HepG2 (cell line): ENCODE data around the gene HPCAL1. TPM values are rescaled to one million over a fixed set of nuclear protein-coding genes. Genes with fewer than 3 reads are reported as not detected.

Source experiments
- EP300 ChIP-seq, 3 experiments: sonication (generic) in 1 of 3; formaldehyde crosslinking in 1 of 3; IDR thresholded peaks; 2 replicates each; pipeline versions ENCODE4 v1.5.1 to v1.6.1; 2011 to 2020; ENCODE audit warnings: low read depth in 2 of 3, low read length in 2 of 3, borderline replicate concordance in 1 of 3, improper control_type of control experiment in 1 of 3, mild to moderate bottlenecking in 1 of 3, missing genetic modification reagents in 1 of 3, moderate library complexity in 1 of 3
- FLYWCH1 ChIP-seq: sonication (generic); formaldehyde crosslinking; IDR thresholded peaks from 2 replicates; pipeline ENCODE4 v1.8.1; 2023; ENCODE audit warnings: mild to moderate bottlenecking, missing genetic modification reagents
- HOXA9 ChIP-seq: sonication (generic); formaldehyde crosslinking; IDR thresholded peaks from 2 replicates; pipeline ENCODE4 v1.8.1; 2022; ENCODE audit warnings: missing genetic modification reagents, mild to moderate bottlenecking, moderate library complexity, borderline replicate concordance
- MED13 ChIP-seq: sonication (generic); formaldehyde crosslinking; IDR thresholded peaks from 2 replicates; pipeline ENCODE4 v1.5.0; 2020; ENCODE audit warnings: missing genetic modification reagents
- MXD3 ChIP-seq: IDR thresholded peaks from 2 replicates; pipeline ENCODE4 v1.6.1; 2016; ENCODE audit warnings: mild to moderate bottlenecking, missing biosample characterization, missing genetic modification reagents
- NR2F2 ChIP-seq: IDR thresholded peaks from 2 replicates; pipeline ENCODE4 v1.6.1; 2012; ENCODE audit warnings: low read depth, inconsistent platforms, borderline replicate concordance
- PAWR ChIP-seq: sonication (generic); formaldehyde crosslinking; IDR thresholded peaks from 2 replicates; pipeline ENCODE4 v1.4.0; 2020; ENCODE audit warnings: missing genetic modification reagents, mild to moderate bottlenecking, borderline replicate concordance
- POLR2G ChIP-seq: fragments of 200-400 bp; formaldehyde crosslinking; IDR thresholded peaks from 2 replicates; pipeline ENCODE4 v1.6.1; 2018; ENCODE audit warnings: mild to moderate bottlenecking, low read depth, low read length, moderate library complexity
- RFX5 ChIP-seq: IDR thresholded peaks from 2 replicates; pipeline ENCODE4 v1.6.1; 2011; ENCODE audit warnings: low read depth, low read length, improper control_type of control experiment
- TMF1 ChIP-seq: sonication (generic); formaldehyde crosslinking; IDR thresholded peaks from 2 replicates; pipeline ENCODE4 v1.8.1; 2022; ENCODE audit warnings: low read depth, missing genetic modification reagents
- XRCC5 ChIP-seq: fragments of 200-400 bp; formaldehyde crosslinking; optimal IDR thresholded peaks from 2 replicates; pipeline ENCODE3; 2017; ENCODE audit warnings: mild to moderate bottlenecking, low read length
- ZFX ChIP-seq: sonication (generic); formaldehyde crosslinking; IDR thresholded peaks from 2 replicates; pipeline ENCODE4 v1.4.0; 2020; ENCODE audit warnings: mild to moderate bottlenecking, low read depth, missing genetic modification reagents, moderate library complexity
- ZFY ChIP-seq: sonication (generic); formaldehyde crosslinking; IDR thresholded peaks from 2 replicates; pipeline ENCODE4 v1.4.0; 2020; ENCODE audit warnings: missing genetic modification reagents
- ZNF430 ChIP-seq: sonication (generic); formaldehyde crosslinking; IDR thresholded peaks from 2 replicates; pipeline ENCODE4 v1.9.0; 2021; ENCODE audit warnings: mild to moderate bottlenecking, missing genetic modification reagents
- ZNF460 ChIP-seq: sonication (generic); formaldehyde crosslinking; IDR thresholded peaks from 2 replicates; pipeline ENCODE4 v1.5.1; 2020; ENCODE audit warnings: missing genetic modification reagents, mild to moderate bottlenecking, borderline replicate concordance
- ZNF530 ChIP-seq: sonication (generic); formaldehyde crosslinking; IDR thresholded peaks from 2 replicates; pipeline ENCODE4 v1.5.0; 2020; ENCODE audit warnings: low read depth, mild to moderate bottlenecking, missing genetic modification reagents
- ZNF710 ChIP-seq: sonication (generic); formaldehyde crosslinking; IDR thresholded peaks from 2 replicates; pipeline ENCODE4 v1.5.0; 2020; ENCODE audit warnings: mild to moderate bottlenecking, missing genetic modification reagents, borderline replicate concordance
- ZNF749 ChIP-seq: sonication (generic); formaldehyde crosslinking; IDR thresholded peaks from 2 replicates; pipeline ENCODE4 v1.8.0; 2022; ENCODE audit warnings: mild to moderate bottlenecking, missing genetic modification reagents, moderate library complexity, borderline replicate concordance
- ZNF768 ChIP-seq: sonication (generic); formaldehyde crosslinking; IDR thresholded peaks from 2 replicates; pipeline ENCODE4 v1.4.0; 2020; ENCODE audit warnings: missing genetic modification reagents
- ZNF83 ChIP-seq: sonication (generic); formaldehyde crosslinking; IDR thresholded peaks from 2 replicates; pipeline ENCODE4 v1.4.0; 2020; ENCODE audit warnings: missing genetic modification reagents, mild to moderate bottlenecking, borderline replicate concordance
- polyA plus RNA-seq, 8 experiments: library from polyadenylated mRNA; depleted of rRNA in 3 of 8; stranded (reverse) in 7 of 8; unstranded in 1 of 8; fragments of >200 nt; fragmentation: Illumina TruSeq in 4 of 8; extraction: Trizol in 4 of 8; gene quantifications; 2 replicates each; pipeline versions ENCODE4 v1.2.1 to v1.2.3, GENCODE V29; 2011 to 2016; ENCODE audit warnings: low read depth in 4 of 8, missing spikeins in 1 of 8, mixed read lengths in 1 of 8; ENCODE audit not compliant: insufficient read depth in 1 of 8
- total RNA-seq, 5 experiments: library from RNA; depleted of rRNA; stranded (reverse); fragments of >200 nt; fragmentation: Illumina TruSeq; extraction: Trizol; gene quantifications; 2 replicates each; pipeline ENCODE4 v1.2.3, GENCODE V29; 2016; ENCODE audit warnings: low read depth in 1 of 5
- TF ChIP-seq, protein P1 (sequence below): sonication (generic); formaldehyde crosslinking; IDR thresholded peaks from 2 replicates; pipeline ENCODE4 v1.9.0; 2022; ENCODE audit warnings: missing genetic modification reagents, mild to moderate bottlenecking, borderline replicate concordance
- TF ChIP-seq, protein P2 (sequence below): sonication (generic); formaldehyde crosslinking; IDR thresholded peaks from 2 replicates; pipeline ENCODE4 v1.8.1; 2023; ENCODE audit warnings: missing genetic modification reagents, mild to moderate bottlenecking, borderline replicate concordance
- TF ChIP-seq, protein P3 (sequence below): sonication (generic); formaldehyde crosslinking; IDR thresholded peaks from 2 replicates; pipeline ENCODE4 v1.5.0; 2020; ENCODE audit warnings: missing genetic modification reagents, mild to moderate bottlenecking, borderline replicate concordance

The HPCAL1 gene
- total and polyA plus RNA-seq, 2 of the 13 experiments (the other 11 are each of a cell fraction or from before 2014, with no cell fraction given), result 29.5 to 29.9 TPM

- TF ChIP-seq ZFY (CRISPR knock-in tag) (0 out of 2 replicates have a peak, but pooled peaks have one; percentile 20), HOXA9 (CRISPR knock-in tag) (no peak), XRCC5 (no peak), EP300 (IDR thresholded peaks at IDR 0.05; ENCODE audit: low read depth in 2 of 2, low read length in 2 of 2) (peak in 1 of 2 experiments; percentile 34; a peak in 1 of 4 replicates), EP300 (CRISPR knock-in tag; IDR thresholded peaks at IDR 0.05; ENCODE audit: borderline replicate concordance) (no peak), TMF1 (CRISPR knock-in tag) (no peak), MED13 (CRISPR knock-in tag) (no peak), FLYWCH1 (CRISPR knock-in tag) (no peak), ZNF749 (CRISPR knock-in tag) (no peak), NR2F2 (no peak), PAWR (CRISPR knock-in tag) (no peak), ZNF768 (0 out of 2 replicates have a peak, but pooled peaks have one; percentile 34), ZNF83 (CRISPR knock-in tag) (no peak), ZFX (CRISPR knock-in tag) (peak; percentile 29; the same call in 1 of the 2 replicates), ZNF430 (no peak), ZNF530 (CRISPR knock-in tag) (no peak), POLR2G (no peak), RFX5 (no peak), ZNF460 (CRISPR knock-in tag) (no peak), MXD3 (0 out of 2 replicates have a peak, but pooled peaks have one; percentile 26), ZNF710 (CRISPR knock-in tag) (no peak)
- TF ChIP-seq, protein P1, sequence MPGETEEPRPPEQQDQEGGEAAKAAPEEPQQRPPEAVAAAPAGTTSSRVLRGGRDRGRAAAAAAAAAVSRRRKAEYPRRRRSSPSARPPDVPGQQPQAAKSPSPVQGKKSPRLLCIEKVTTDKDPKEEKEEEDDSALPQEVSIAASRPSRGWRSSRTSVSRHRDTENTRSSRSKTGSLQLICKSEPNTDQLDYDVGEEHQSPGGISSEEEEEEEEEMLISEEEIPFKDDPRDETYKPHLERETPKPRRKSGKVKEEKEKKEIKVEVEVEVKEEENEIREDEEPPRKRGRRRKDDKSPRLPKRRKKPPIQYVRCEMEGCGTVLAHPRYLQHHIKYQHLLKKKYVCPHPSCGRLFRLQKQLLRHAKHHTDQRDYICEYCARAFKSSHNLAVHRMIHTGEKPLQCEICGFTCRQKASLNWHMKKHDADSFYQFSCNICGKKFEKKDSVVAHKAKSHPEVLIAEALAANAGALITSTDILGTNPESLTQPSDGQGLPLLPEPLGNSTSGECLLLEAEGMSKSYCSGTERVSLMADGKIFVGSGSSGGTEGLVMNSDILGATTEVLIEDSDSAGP, result no peak
- TF ChIP-seq, protein P2, sequence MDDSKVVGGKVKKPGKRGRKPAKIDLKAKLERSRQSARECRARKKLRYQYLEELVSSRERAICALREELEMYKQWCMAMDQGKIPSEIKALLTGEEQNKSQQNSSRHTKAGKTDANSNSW, result no peak
- TF ChIP-seq, protein P3, sequence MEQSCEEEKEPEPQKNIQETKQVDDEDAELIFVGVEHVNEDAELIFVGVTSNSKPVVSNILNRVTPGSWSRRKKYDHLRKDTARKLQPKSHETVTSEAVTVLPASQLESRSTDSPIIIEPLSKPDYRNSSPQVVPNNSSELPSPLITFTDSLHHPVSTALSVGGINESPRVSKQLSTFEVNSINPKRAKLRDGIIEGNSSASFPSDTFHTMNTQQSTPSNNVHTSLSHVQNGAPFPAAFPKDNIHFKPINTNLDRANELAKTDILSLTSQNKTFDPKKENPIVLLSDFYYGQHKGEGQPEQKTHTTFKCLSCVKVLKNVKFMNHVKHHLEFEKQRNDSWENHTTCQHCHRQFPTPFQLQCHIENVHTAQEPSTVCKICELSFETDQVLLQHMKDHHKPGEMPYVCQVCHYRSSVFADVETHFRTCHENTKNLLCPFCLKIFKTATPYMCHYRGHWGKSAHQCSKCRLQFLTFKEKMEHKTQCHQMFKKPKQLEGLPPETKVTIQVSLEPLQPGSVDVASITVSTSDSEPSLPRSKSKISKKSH, result no peak
Measured at GRCh38 chr2:10363861-10364610, 61.3 kb downstream of the HPCAL1 start (continued).
